Stimulated activated memory B cell treated with anti-CD40 and anti-IgM and Interleukin-4, amounts not matched to agents 10 μg/mL and 1 μg/mL and 100 μg/mL, for 72 hours (primary cell): ENCODE results near the gene CPNE7.

ENCODE experiments used
- ATAC-seq: fragments of 150-1000 bp; cut with Tn5 transposase; 2 replicates; pipeline ENCODE4 v1.10.0; 2021
- H3K27ac Mint-ChIP-seq: one replicate; pipeline ENCODE4 v1.8.0; 2022; ENCODE audit warnings: mild to moderate bottlenecking, mixed read lengths
- H3K27me3 Mint-ChIP-seq: one replicate; pipeline ENCODE4 v1.8.0; 2022; ENCODE audit warnings: mixed read lengths
- H3K36me3 Mint-ChIP-seq: one replicate; pipeline ENCODE4 v1.8.0; 2022; ENCODE audit warnings: mixed read lengths
- H3K4me1 Mint-ChIP-seq: one replicate; pipeline ENCODE4 v1.8.0; 2022; ENCODE audit warnings: mixed read lengths
- H3K4me3 Mint-ChIP-seq: one replicate; pipeline ENCODE4 v1.8.0; 2022; ENCODE audit warnings: mild to moderate bottlenecking, moderate library complexity, mixed read lengths
- H3K9me3 Mint-ChIP-seq: one replicate; pipeline ENCODE4 v1.8.0; 2022; ENCODE audit warnings: mixed read lengths

Gene CPNE7

GRCh38 chr16:89557690-89558490, 17.7 kb upstream of the CPNE7 start:
- Mint-ChIP-seq H3K27me3 (no peaks in the 10 kb centered on the region), H3K4me1 (peaks cover 31% of the 10 kb centered on the region), H3K27ac (no peak overlapping the region), H3K9me3 (no peaks in the 10 kb centered on the region), H3K4me3 (no peak overlapping the region), H3K36me3 (peaks cover 37% of the 10 kb centered on the region)
- no peak for ATAC-seq

- no peaks in the 10 kb centered on the region for H3K9me3 Mint-ChIP-seq
- no peaks in the 10 kb centered on the region for H3K27me3 Mint-ChIP-seq
- H3K36me3 Mint-ChIP-seq = peaks cover 48% of the 10 kb centered on the region
- peaks cover 58% of the 10 kb centered on the region for H3K4me1 Mint-ChIP-seq
- peak within 1 kb of the TSS; percentile 100 for H3K27ac Mint-ChIP-seq
- peak; percentile 97 for ATAC-seq
- peak within 1 kb of the TSS; percentile 97 for H3K4me3 Mint-ChIP-seq
Observed at GRCh38 chr16:89560378-89561141, 15.0 kb upstream of the CPNE7 start, which contains the start of gene RPL13. Gene RPL13 (plus strand): TSS chr16:89560682. CDS start chr16:89560960, 278 bp downstream.

GRCh38 chr16:89561142-89561883, 14.2 kb upstream of the CPNE7 start:
- no peaks in the 10 kb centered on the region for H3K27me3 Mint-ChIP-seq
- peaks cover 40% of the 10 kb centered on the region for H3K36me3 Mint-ChIP-seq

GRCh38 chr16:89561884-89562599, 13.5 kb upstream of the CPNE7 start:
- Mint-ChIP-seq H3K27ac (peak overlapping the region; percentile 100), H3K9me3 (no peaks in the 10 kb centered on the region), H3K27me3 (no peaks in the 10 kb centered on the region), H3K4me1 (peaks cover 68% of the 10 kb centered on the region), H3K36me3 (peaks cover 34% of the 10 kb centered on the region), H3K4me3 (peak overlapping the region; percentile 97)
- ATAC-seq = no peak

More at GRCh38 chr16:89561142-89561883, 14.2 kb upstream of the CPNE7 start:
- peak overlapping the region; percentile 100 for H3K27ac Mint-ChIP-seq
- no peak for ATAC-seq
- H3K4me3 Mint-ChIP-seq = peak overlapping the region; percentile 97
- peaks cover 65% of the 10 kb centered on the region for H3K4me1 Mint-ChIP-seq
- H3K9me3 Mint-ChIP-seq = no peaks in the 10 kb centered on the region

DNA sequence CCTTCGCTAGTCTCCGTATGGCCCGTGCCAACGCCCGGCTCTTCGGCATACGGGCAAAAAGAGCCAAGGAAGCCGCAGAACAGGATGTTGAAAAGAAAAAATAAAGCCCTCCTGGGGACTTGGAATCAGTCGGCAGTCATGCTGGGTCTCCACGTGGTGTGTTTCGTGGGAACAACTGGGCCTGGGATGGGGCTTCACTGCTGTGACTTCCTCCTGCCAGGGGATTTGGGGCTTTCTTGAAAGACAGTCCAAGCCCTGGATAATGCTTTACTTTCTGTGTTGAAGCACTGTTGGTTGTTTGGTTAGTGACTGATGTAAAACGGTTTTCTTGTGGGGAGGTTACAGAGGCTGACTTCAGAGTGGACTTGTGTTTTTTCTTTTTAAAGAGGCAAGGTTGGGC, 12.6 kb upstream of the CPNE7 start:
- H3K27me3 Mint-ChIP-seq = no peaks in the 10 kb centered on the region
- no peak for ATAC-seq
- H3K4me1 Mint-ChIP-seq = peaks cover 62% of the 10 kb centered on the region
- peak overlapping the region; percentile 100 for H3K27ac Mint-ChIP-seq
- peak overlapping the region; percentile 97 for H3K4me3 Mint-ChIP-seq
- no peaks in the 10 kb centered on the region for H3K9me3 Mint-ChIP-seq
- H3K36me3 Mint-ChIP-seq = peaks cover 40% of the 10 kb centered on the region

DNA sequence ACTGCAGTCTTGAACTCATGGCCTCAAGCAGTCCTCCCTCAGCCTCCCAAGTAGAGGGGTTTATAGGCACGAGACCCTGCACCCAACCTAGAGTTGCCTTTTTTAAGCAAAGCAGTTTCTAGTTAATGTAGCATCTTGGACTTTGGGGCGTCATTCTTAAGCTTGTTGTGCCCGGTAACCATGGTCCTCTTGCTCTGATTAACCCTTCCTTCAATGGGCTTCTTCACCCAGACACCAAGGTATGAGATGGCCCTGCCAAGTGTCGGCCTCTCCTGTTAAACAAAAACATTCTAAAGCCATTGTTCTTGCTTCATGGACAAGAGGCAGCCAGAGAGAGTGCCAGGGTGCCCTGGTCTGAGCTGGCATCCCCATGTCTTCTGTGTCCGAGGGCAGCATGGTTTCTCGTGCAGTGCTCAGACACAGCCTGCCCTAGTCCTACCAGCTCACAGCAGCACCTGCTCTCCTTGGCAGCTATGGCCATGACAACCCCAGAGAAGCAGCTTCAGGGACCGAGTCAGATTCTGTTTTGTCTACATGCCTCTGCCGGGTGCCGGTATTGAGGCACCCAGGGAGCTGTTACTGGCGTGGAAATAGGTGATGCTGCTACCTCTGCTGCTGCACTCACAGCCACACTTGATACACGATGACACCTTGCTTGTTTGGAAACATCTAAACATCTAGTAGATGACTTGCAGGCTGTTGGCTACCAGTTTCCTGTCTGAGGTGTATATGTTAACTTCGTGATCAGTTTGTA, 11.7 kb upstream of the CPNE7 start:
- Mint-ChIP-seq H3K36me3 (peaks cover 40% of the 10 kb centered on the region), H3K27ac (peak overlapping the region; percentile 72), H3K9me3 (no peaks in the 10 kb centered on the region), H3K27me3 (peaks cover under 1% of the 10 kb centered on the region), H3K4me3 (peak overlapping the region; percentile 53), H3K4me1 (peaks cover 62% of the 10 kb centered on the region)
- ATAC-seq = no peak

DNA sequence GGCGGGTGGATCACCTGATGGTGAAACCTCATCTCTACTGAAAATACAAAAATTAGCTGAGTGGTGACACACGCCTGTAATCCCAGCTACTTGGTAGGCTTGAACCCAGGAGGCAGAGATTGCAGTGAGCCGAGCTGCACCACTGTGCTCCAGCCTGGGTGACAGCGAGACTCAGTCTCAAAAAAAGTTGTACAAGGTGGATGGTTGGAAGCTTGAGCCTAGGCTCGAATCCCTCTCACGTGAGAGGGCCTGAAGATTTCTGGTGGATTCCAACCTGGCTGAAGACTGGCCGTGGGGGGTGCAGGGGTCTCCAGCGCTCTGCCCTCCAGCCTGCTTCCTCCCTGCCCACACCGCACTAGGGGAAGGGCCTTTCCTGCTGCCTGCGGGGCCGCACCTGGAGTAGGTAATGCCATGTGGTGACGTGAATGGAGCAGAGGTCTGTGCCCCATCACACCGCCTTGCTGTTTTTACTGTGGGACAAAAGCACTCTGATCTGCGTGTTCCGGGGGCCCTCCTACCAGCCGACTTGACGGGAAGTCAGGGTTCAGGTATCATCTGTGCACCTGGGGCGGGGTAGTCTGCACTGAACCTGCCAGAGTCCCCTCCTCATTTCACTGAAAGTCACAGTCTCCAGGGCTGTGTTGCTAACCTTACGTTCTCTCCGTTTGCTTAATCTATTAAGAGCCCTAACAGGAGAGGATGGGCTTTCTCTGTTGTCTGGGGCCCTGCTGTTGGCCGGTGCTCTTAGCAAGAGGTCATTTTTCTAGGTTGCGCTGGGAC, 10.9 kb upstream of the CPNE7 start:
- Mint-ChIP-seq H3K4me1 (peaks cover 57% of the 10 kb centered on the region), H3K27me3 (peaks cover 9% of the 10 kb centered on the region), H3K27ac (peak overlapping the region; percentile 72), H3K36me3 (peaks cover 40% of the 10 kb centered on the region), H3K4me3 (peak overlapping the region; percentile 53), H3K9me3 (no peaks in the 10 kb centered on the region)
- ATAC-seq = no peak

- no peaks in the 10 kb centered on the region for H3K9me3 Mint-ChIP-seq
- H3K27me3 Mint-ChIP-seq = peaks cover 14% of the 10 kb centered on the region
- H3K4me3 Mint-ChIP-seq = peak overlapping the region; percentile 53
- H3K4me1 Mint-ChIP-seq = peaks cover 54% of the 10 kb centered on the region
- H3K36me3 Mint-ChIP-seq = peaks cover 40% of the 10 kb centered on the region
- ATAC-seq = no peak
- H3K27ac Mint-ChIP-seq = peak overlapping the region; percentile 72
Observed at GRCh38 chr16:89565256-89565505, 10.4 kb upstream of the CPNE7 start.

DNA sequence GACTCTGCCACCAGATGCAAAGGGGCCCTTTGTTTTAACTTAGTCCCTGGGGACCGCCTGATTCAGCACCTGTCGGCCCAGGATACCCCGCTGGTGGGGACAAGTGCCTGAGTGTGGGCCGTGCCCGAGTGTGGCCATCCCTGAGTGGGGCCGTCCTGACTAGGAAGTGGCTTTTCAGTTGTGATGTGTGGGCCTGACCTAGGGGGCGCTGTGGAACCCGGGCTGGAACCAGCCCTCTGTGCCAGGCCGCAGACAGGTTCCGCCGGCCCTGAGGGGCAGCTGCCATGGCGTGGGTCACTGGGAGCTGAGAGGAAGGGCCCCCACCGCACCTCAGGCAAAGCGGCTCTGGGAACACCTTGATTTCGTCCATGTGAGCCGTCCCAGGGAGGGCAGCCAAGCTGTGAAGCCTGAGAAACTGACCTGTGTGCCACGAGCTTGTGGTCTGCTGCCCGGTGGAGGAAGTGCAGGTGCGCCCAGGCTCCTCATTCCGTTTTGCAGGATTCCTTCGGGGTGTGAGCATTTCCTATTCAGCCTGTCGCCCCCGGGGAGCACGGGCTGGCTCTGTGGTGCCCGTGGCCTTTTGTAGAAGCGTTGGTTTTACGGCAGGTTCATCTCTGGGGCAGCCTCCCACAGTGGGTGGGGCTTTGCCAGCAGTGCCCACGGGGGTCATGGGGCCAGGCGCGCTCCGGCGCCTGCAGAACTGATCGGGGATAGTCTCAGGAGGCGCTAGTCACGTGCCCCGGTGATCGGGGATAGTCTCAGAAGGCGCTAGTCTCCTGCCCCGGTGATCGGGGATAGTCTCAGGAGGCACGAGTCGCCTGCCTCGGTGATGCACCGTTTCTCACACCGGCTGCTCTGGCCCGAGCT, 9.8 kb upstream of the CPNE7 start:
- Mint-ChIP-seq H3K27ac (peak overlapping the region; percentile 72), H3K36me3 (peaks cover 40% of the 10 kb centered on the region), H3K9me3 (no peaks in the 10 kb centered on the region), H3K27me3 (peaks cover 20% of the 10 kb centered on the region), H3K4me3 (peak overlapping the region; percentile 53), H3K4me1 (peaks cover 58% of the 10 kb centered on the region)
- peak; percentile 72 for ATAC-seq

- Mint-ChIP-seq H3K4me1 (peaks cover 57% of the 10 kb centered on the region), H3K27me3 (peaks cover 41% of the 10 kb centered on the region), H3K9me3 (no peaks in the 10 kb centered on the region), H3K27ac (no peak overlapping the region), H3K4me3 (no peak overlapping the region), H3K36me3 (peaks cover 23% of the 10 kb centered on the region)
- ATAC-seq = no peak
Observed at GRCh38 chr16:89567656-89568594, 7.6 kb upstream of the CPNE7 start.

- no peak for ATAC-seq
- no peaks in the 10 kb centered on the region for H3K9me3 Mint-ChIP-seq
Observed at GRCh38 chr16:89569506-89570341, 5.8 kb upstream of the CPNE7 start.

More at GRCh38 chr16:89569506-89570341, 5.8 kb upstream of the CPNE7 start:
- no peak overlapping the region for H3K27ac Mint-ChIP-seq
- H3K36me3 Mint-ChIP-seq = peaks cover 8% of the 10 kb centered on the region
- peaks cover 42% of the 10 kb centered on the region for H3K4me1 Mint-ChIP-seq
- no peak overlapping the region for H3K4me3 Mint-ChIP-seq
- H3K27me3 Mint-ChIP-seq = peaks cover 57% of the 10 kb centered on the region
